ENCODE results near the gene DNAH3.

DNA sequence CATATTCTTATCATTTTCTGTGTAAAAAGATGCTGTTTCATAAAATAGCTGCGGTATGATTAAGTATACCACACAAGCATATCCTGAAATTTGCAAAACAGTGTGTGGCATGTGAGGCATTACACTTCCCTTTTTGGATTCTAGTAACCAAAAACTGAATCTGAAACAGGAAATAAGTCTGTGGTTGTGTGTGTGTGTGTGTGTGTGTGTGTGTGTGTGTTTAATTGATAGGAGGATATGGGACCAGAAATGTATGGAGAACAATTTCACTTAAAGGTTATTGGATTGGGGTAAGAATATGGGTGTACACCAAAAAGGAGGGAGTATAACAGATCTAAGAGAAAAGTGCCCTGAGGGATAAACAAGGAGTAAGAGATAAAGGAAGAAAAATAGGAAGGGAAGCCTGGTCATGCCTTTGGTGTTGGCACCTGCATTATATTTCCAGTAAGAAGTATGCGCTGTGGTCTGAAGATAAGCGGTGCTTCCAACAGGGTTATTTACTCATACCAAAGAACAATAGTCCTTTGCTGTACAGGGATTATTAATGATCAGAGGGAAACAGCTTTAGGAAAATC lies 246.1 kb downstream of the DNAH3 start:
- TF ChIP-seq, protein P1, sequence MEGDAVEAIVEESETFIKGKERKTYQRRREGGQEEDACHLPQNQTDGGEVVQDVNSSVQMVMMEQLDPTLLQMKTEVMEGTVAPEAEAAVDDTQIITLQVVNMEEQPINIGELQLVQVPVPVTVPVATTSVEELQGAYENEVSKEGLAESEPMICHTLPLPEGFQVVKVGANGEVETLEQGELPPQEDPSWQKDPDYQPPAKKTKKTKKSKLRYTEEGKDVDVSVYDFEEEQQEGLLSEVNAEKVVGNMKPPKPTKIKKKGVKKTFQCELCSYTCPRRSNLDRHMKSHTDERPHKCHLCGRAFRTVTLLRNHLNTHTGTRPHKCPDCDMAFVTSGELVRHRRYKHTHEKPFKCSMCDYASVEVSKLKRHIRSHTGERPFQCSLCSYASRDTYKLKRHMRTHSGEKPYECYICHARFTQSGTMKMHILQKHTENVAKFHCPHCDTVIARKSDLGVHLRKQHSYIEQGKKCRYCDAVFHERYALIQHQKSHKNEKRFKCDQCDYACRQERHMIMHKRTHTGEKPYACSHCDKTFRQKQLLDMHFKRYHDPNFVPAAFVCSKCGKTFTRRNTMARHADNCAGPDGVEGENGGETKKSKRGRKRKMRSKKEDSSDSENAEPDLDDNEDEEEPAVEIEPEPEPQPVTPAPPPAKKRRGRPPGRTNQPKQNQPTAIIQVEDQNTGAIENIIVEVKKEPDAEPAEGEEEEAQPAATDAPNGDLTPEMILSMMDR (IDR thresholded peaks at IDR 0.05): no peak
- no peak for TF ChIP-seq POLR2A (IDR thresholded peaks at IDR 0.05)
